A549 (cell line): ENCODE results near the gene CLMN. TPM values are rescaled to one million over a fixed set of nuclear protein-coding genes. Genes with fewer than 3 reads are reported as not detected.

ENCODE experiments used
- ATAC-seq, 2 experiments: fragments of 200-7000 bp in 1 of 2; fragments of >200 bp in 1 of 2; cut with Nextera tagmentation in 1 of 2; cut with Tn5 transposase in 1 of 2; 3 replicates each; pipeline versions ENCODE4 v1.8.0 to v1.9.1; 2018 to 2020; ENCODE audit warnings: mild to moderate bottlenecking in 1 of 2, moderate library complexity in 1 of 2
- CTCF ChIA-PET: fragments of 300-600 bp; sonication (Branson Sonifier 250); formaldehyde crosslinking; extraction: SDS; loops from one replicate; lab custom pipeline; 2021; ENCODE audit warnings: antibody characterized with exemption, inconsistent platforms; lab: Yijun Ruan, JAX
- POLR2A ChIA-PET: fragments of 350-600 bp; formaldehyde crosslinking; extraction: SDS; loops from one replicate; lab custom pipeline; 2021; ENCODE audit warnings: antibody characterized with exemption, inconsistent platforms; lab: Yijun Ruan, JAX
- DNase-seq, 2 experiments: peaks; one replicate each; pipeline versions ENCODE4 v3.0.0 to v3.0.0-alpha.2; 2011 to 2016; ENCODE audit warnings: low read depth in 1 of 2, low spot score in 1 of 2
- FAIRE-seq: peaks from 2 replicates; lab custom pipeline; 2011; peaks lifted over from hg19 to GRCh38; lab: Jason Lieb, UNC
- H3K27ac ChIP-seq, 2 experiments: fragments of >200 bp; sonication (Bioruptor Twin); formaldehyde crosslinking; 3 replicates each; pipeline ENCODE4 v1.5.1; 2016 to 2017
- H3K4me1 ChIP-seq: fragments of >200 bp; sonication (Bioruptor Twin); formaldehyde crosslinking; 3 replicates; pipeline ENCODE4 v1.6.1; 2016
- H3K4me2 ChIP-seq: fragments of >200 bp; sonication (Bioruptor Twin); formaldehyde crosslinking; 3 replicates; pipeline ENCODE4 v1.6.1; 2016
- H3K4me3 ChIP-seq: fragments of >200 bp; sonication (Bioruptor Twin); formaldehyde crosslinking; 3 replicates; pipeline ENCODE4 v1.5.1; 2016
- H3K9me3 ChIP-seq: fragments of >200 bp; sonication (Bioruptor Twin); formaldehyde crosslinking; 3 replicates; pipeline ENCODE4 v1.6.1; 2016
- ATOH8 ChIP-seq: fragments of 250-450 bp; sonication (Bioruptor Pico); IDR thresholded peaks from 2 replicates; pipeline ENCODE4 v1.5.0; 2020; ENCODE audit warnings: low read depth, mild to moderate bottlenecking, moderate library complexity
- CBX8 ChIP-seq: fragments of 200-600 bp; sonication (generic); IDR thresholded peaks from 2 replicates; pipeline ENCODE4 v1.6.1; 2016
- EHF ChIP-seq: fragments of 250-450 bp; sonication (Bioruptor Pico); IDR thresholded peaks from 2 replicates; pipeline ENCODE4 v1.5.0; 2020; ENCODE audit warnings: mild to moderate bottlenecking
- EHMT2 ChIP-seq: fragments of 200-600 bp; sonication (generic); IDR thresholded peaks from 2 replicates; pipeline ENCODE4 v1.6.1; 2016; ENCODE audit warnings: antibody characterized with exemption, low read depth, mild to moderate bottlenecking, moderate library complexity
- EP300 ChIP-seq, 2 experiments: fragments of >200 bp; sonication (Bioruptor Twin); formaldehyde crosslinking; IDR thresholded peaks; 2 replicates in 1 of 2; 3 replicates in 1 of 2; pipeline ENCODE4 v1.6.1; 2016 to 2017
- ESRRA ChIP-seq: fragments of 150-350 bp; IDR thresholded peaks from 2 replicates; pipeline ENCODE4 v1.6.1; 2014; ENCODE audit warnings: mild to moderate bottlenecking, low read length, borderline replicate concordance
- GATA3 ChIP-seq: IDR thresholded peaks from 2 replicates; pipeline ENCODE4 v1.6.1; 2012; ENCODE audit warnings: borderline replicate concordance
- HDAC2 ChIP-seq: fragments of 200-600 bp; sonication (generic); IDR thresholded peaks from 2 replicates; pipeline ENCODE4 v1.6.1; 2016
- HES2 ChIP-seq: fragments of >200 bp; sonication (Bioruptor Twin); formaldehyde crosslinking; IDR thresholded peaks from 2 replicates; pipeline ENCODE4 v1.6.1; 2016
- HEYL ChIP-seq: fragments of 250-450 bp; sonication (Bioruptor Pico); IDR thresholded peaks from 2 replicates; pipeline ENCODE4 v1.8.0; 2021; ENCODE audit warnings: mild to moderate bottlenecking, moderate library complexity
- HMGXB4 ChIP-seq: fragments of 250-450 bp; sonication (Bioruptor Pico); IDR thresholded peaks from 2 replicates; pipeline ENCODE4 v1.5.0; 2021; ENCODE audit warnings: mild to moderate bottlenecking, moderate library complexity, borderline replicate concordance
- JUNB ChIP-seq: fragments of >200 bp; sonication (Bioruptor Twin); formaldehyde crosslinking; IDR thresholded peaks from 2 replicates; pipeline ENCODE4 v1.6.1; 2016
- MAFK ChIP-seq: fragments of 450-650 bp; IDR thresholded peaks from 2 replicates; pipeline ENCODE4 v1.6.1; 2014; ENCODE audit not compliant: partially characterized antibody
- MYC ChIP-seq: IDR thresholded peaks from 2 replicates; pipeline ENCODE4 v1.6.1; 2012; ENCODE audit warnings: mild to moderate bottlenecking, inconsistent platforms, low read length, improper control_type of control experiment, borderline replicate concordance
- NFE2L2 ChIP-seq: fragments of 150-350 bp; conservative IDR thresholded peaks from 2 replicates; pipeline ENCODE4 v1.6.1; 2014; ENCODE audit warnings: low read length
- NR3C1 ChIP-seq: fragments of >200 bp; sonication (Bioruptor Twin); formaldehyde crosslinking; IDR thresholded peaks from 3 replicates; pipeline ENCODE4 v1.6.1; 2017
- POLR2A ChIP-seq: IDR thresholded peaks from 2 replicates; pipeline ENCODE4 v1.6.1; 2012; ENCODE audit warnings: mild to moderate bottlenecking, low read length
- RAD21 ChIP-seq, 2 experiments: fragments of >200 bp in 1 of 2; sonication (Bioruptor Twin) in 1 of 2; formaldehyde crosslinking in 1 of 2; IDR thresholded peaks in 1 of 2; conservative IDR thresholded peaks in 1 of 2; 2 replicates in 1 of 2; 3 replicates in 1 of 2; pipeline ENCODE4 v1.6.1; 2012 to 2018; ENCODE audit warnings: inconsistent platforms in 1 of 2
- RARB ChIP-seq: fragments of 250-450 bp; sonication (Bioruptor Pico); IDR thresholded peaks from 2 replicates; pipeline ENCODE4 v1.8.0; 2021; ENCODE audit warnings: mild to moderate bottlenecking, moderate library complexity
- RCOR1 ChIP-seq: fragments of 150-350 bp; IDR thresholded peaks from 2 replicates; pipeline ENCODE4 v1.6.1; 2014; ENCODE audit warnings: antibody characterized with exemption, low read length, low read depth
- REST ChIP-seq: fragments of 200-600 bp; sonication (generic); IDR thresholded peaks from 2 replicates; pipeline ENCODE4 v1.6.1; 2016; ENCODE audit warnings: antibody characterized with exemption, mild to moderate bottlenecking, moderate library complexity
- ZNF302 ChIP-seq: fragments of 250-450 bp; sonication (Bioruptor Pico); IDR thresholded peaks from 2 replicates; pipeline ENCODE4 v1.9.0; 2021; ENCODE audit warnings: inconsistent platforms, mild to moderate bottlenecking, moderate library complexity
- ZSCAN20 ChIP-seq: fragments of 250-450 bp; sonication (Bioruptor Pico); IDR thresholded peaks from 2 replicates; pipeline ENCODE4 v1.8.0; 2022; ENCODE audit warnings: mild to moderate bottlenecking, moderate library complexity
- WGBS: methylation state at CpG from one replicate; pipeline ENCODE4 v1.1.6; 2017; ENCODE audit errors: missing lambda C conversion rate; 5-methylcytosine and 5-hydroxymethylcytosine counted together
- polyA plus RNA-seq, 4 experiments: library from polyadenylated mRNA; depleted of rRNA in 3 of 4; stranded (reverse); fragments of >200 nt; fragmentation: RNase III in 1 of 4; extraction: RNeasy Plus Mini Kit Qiagen cat#74134 plus additional on column Dnase treatment in 1 of 4; gene quantifications; 2 replicates in 3 of 4; 3 replicates in 1 of 4; pipeline ENCODE4 v1.2.3, GENCODE V29; 2011 to 2017

Gene CLMN
- polyA plus RNA-seq, 2 of the 4 experiments (the other 2 are of a cell fraction): 2.9 to 10.6 TPM

- H3K9me3 ChIP-seq: no peaks in the 10 kb centered on the region
- CTCF ChIA-PET: interaction anchor here (0.7 kb wide), 1 partner anchor 213 kb away, joined by 3 read pairs; no protein-coding TSS in a partner anchor
- no peak for FAIRE-seq
- no peak for DNase-seq
- no peaks in the 10 kb centered on the region for H3K4me1 ChIP-seq
- no peak for ATAC-seq
- TF ChIP-seq MAFK (no peak), EHF (CRISPR knock-in tag) (no peak), NFE2L2 (no peak), RAD21 (conservative IDR thresholded peaks at IDR 0.05 in 1 of 2, IDR thresholded peaks at IDR 0.05 in 1 of 2) (no peak), ESRRA (no peak), POLR2A (no peak), RCOR1 (no peak), NR3C1 (no peak), GATA3 (no peak), RARB (no peak), ZNF302 (no peak), EP300 (IDR thresholded peaks at IDR 0.05) (no peak), JUNB (no peak), HEYL (CRISPR knock-in tag) (no peak), CBX8 (no peak), MYC (no peak), REST (no peak), HMGXB4 (CRISPR knock-in tag) (no peak)
- WGBS: 85% methylated on average over 10 of the region's 10 CpGs
- H3K4me2 ChIP-seq: no peak overlapping the region
- H3K4me3 ChIP-seq: no peak overlapping the region
- H3K27ac ChIP-seq: no peak overlapping the region
- POLR2A ChIA-PET: no interaction called here
Measured at GRCh38 chr14:95302667-95303506, 16.8 kb downstream of the CLMN start.

- no peak overlapping the region for H3K4me3 ChIP-seq
- POLR2A ChIA-PET: no interaction called here
- CTCF ChIA-PET: no interaction called here
- no peak for TF ChIP-seq EHMT2
- TF ChIP-seq ZSCAN20 (CRISPR knock-in tag): no peak
- no peak for TF ChIP-seq POLR2A
- no peak for TF ChIP-seq ATOH8 (CRISPR knock-in tag)
- TF ChIP-seq HDAC2: no peak
- no peak for TF ChIP-seq HES2
- TF ChIP-seq EP300 (IDR thresholded peaks at IDR 0.05): no peak
- no peak for TF ChIP-seq MYC
- TF ChIP-seq, all 56 proteins: peak for 0
- H3K27ac ChIP-seq: no peak overlapping the region
- ATAC-seq (no peak), DNase-seq (no peak), FAIRE-seq (no peak)
- no peaks in the 10 kb centered on the region for H3K9me3 ChIP-seq
- 85% methylated on average over 6 of the region's 6 CpGs for WGBS
- no peaks in the 10 kb centered on the region for H3K4me1 ChIP-seq
- H3K4me2 ChIP-seq: no peak overlapping the region
Measured at GRCh38 chr14:95301527-95302187, 18.1 kb downstream of the CLMN start.
